Subcutaneous adipose tissue (tissue), 4 donors: ENCODE measurements around the gene APLF. TPM values are rescaled to one million over a fixed set of nuclear protein-coding genes. Genes with fewer than 3 reads are reported as not detected.

Source experiments
- CTCF ChIP-seq: fragments of 450-650 bp; IDR thresholded peaks from one replicate; pipeline ENCODE4 v1.5.1; 2016; ENCODE audit warnings: low read depth, mild to moderate bottlenecking, control low read depth, antibody characterized with exemption, moderate library complexity
- total RNA-seq, 4 donors: library from RNA; depleted of rRNA; stranded (reverse); fragments of >200 nt; gene quantifications; one replicate each; pipeline ENCODE4 v1.1.0, GENCODE V29; 2016

The APLF gene, protein sequence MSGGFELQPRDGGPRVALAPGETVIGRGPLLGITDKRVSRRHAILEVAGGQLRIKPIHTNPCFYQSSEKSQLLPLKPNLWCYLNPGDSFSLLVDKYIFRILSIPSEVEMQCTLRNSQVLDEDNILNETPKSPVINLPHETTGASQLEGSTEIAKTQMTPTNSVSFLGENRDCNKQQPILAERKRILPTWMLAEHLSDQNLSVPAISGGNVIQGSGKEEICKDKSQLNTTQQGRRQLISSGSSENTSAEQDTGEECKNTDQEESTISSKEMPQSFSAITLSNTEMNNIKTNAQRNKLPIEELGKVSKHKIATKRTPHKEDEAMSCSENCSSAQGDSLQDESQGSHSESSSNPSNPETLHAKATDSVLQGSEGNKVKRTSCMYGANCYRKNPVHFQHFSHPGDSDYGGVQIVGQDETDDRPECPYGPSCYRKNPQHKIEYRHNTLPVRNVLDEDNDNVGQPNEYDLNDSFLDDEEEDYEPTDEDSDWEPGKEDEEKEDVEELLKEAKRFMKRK
- 10 to 100 TPM in 2 of 4 donors, 1 to 10 TPM in 2; 6.6 to 10.8 (median 10.1) TPM for total RNA-seq

GRCh38 chr2:68467077-68467960, at the start of gene APLF, which contains the start of gene FBXO48:
APLF (plus strand) TSS chr2:68467585; CDS start chr2:68467732, 147 bp downstream.
FBXO48 (minus strand) TSS chr2:68467294; CDS start chr2:68465145, 2,149 bp downstream.
- TF ChIP-seq CTCF, result no peak

DNA sequence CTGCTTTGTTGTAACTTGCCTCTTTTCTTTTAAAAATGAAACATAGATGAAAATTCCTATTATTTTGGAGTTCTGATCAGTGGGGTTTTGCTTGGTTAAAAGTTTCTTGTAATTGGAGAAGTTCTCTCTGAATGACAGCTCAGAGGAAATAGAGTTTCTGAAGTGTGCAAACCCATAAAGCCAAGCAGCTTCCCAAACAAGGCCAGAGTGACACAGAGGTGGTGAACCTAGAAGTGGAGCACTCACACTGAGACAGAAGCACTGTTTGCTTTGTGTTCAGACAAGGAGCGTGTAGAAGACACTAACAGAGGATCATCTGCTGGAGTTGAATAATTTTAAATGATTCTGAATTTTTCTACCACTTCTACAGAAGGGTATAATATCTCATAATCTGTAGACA, 49.5 kb upstream of the APLF start:
- no peak for TF ChIP-seq CTCF

GRCh38 chr2:68418419-68418818, 49.0 kb upstream of the APLF start:
- no peak for TF ChIP-seq CTCF

- TF ChIP-seq CTCF, result no peak
Observed at GRCh38 chr2:68418855-68419254, 48.5 kb upstream of the APLF start.

DNA sequence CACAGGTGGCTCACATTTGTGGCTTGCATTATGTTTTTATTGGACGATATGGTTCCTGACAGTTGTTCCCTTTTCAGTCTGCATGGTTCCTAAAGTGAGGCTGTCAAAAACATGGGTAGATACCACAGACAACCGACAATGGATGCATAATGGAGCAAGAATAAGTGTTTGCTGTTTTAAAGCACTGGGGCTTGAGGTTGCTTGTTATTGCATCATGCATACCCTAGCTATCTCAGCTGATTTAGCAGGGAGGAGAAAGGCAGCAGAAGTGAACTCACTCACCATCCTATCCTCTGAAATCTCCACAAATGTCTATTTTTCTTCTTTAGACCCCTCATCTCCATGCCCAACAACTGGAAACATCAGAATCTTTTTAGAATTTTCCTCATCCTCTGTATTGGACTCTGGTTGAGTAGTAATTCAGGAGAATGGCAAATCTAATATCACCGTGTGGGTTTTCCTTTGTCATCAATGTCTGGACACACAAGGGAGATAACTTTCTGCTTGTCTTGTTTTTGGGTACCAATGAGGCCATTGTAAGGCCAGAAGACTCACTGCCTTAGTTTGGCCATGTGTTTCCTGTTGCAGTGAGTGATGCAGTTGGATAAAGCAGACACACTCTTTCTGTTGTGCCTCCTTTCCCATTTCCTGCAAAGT, 47.0 kb upstream of the APLF start:
- TF ChIP-seq CTCF, result no peak

- no peak for TF ChIP-seq CTCF
Observed at GRCh38 chr2:68423966-68424650, 43.3 kb upstream of the APLF start.
